ENCODE results near the gene DTNB. TPM values are rescaled to one million over a fixed set of nuclear protein-coding genes. Genes with fewer than 3 reads are reported as not detected.

Gene DTNB
- total RNA-seq, 1 donor from 2014 or later = 17.9 TPM

DNA sequence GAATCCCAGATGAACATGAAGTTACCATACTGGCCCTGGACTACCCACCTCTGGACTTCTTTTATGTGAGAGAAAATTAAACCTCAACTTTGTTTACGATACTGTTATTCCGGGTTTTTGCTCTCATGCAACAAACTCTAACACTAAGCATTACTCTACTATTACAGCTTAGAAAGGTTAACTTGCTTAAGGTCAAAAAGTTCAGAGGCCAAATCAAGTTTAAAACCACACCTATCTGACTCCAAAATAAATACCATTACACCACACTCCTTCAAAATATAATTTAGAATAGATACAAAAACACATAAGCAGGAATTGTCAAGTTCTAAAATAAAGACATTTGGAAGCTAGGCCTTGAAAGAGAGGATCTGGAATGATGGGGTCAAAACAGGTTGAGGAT lies 75.0 kb downstream of the DTNB start:
- intact Hi-C loops (cut with DNase I) = no loop called here
- no peak for DNase-seq (ENCODE audit: extremely low spot score in 2 of 2)
- Histone ChIP-seq H3K4me3 (no peak overlapping the region), H3K9me3 (no peaks in the 10 kb centered on the region), H3K27ac (no peak overlapping the region), H3K27me3 (no peaks in the 10 kb centered on the region), H3K36me3 (no peaks in the 10 kb centered on the region), H3K4me1 (no peaks in the 10 kb centered on the region)
- TF ChIP-seq POLR2A (IDR thresholded peaks at IDR 0.05) = no peak
- TF ChIP-seq POLR2AphosphoS5 (IDR thresholded peaks at IDR 0.05; ENCODE audit: insufficient read depth in 1 of 2, low read depth in 1 of 2) = no peak
- TF ChIP-seq, protein P1, sequence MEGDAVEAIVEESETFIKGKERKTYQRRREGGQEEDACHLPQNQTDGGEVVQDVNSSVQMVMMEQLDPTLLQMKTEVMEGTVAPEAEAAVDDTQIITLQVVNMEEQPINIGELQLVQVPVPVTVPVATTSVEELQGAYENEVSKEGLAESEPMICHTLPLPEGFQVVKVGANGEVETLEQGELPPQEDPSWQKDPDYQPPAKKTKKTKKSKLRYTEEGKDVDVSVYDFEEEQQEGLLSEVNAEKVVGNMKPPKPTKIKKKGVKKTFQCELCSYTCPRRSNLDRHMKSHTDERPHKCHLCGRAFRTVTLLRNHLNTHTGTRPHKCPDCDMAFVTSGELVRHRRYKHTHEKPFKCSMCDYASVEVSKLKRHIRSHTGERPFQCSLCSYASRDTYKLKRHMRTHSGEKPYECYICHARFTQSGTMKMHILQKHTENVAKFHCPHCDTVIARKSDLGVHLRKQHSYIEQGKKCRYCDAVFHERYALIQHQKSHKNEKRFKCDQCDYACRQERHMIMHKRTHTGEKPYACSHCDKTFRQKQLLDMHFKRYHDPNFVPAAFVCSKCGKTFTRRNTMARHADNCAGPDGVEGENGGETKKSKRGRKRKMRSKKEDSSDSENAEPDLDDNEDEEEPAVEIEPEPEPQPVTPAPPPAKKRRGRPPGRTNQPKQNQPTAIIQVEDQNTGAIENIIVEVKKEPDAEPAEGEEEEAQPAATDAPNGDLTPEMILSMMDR (IDR thresholded peaks at IDR 0.05) = no peak

- TF ChIP-seq POLR2A (IDR thresholded peaks at IDR 0.05) (no peak), POLR2AphosphoS5 (IDR thresholded peaks at IDR 0.05; ENCODE audit: insufficient read depth in 1 of 2, low read depth in 1 of 2) (no peak)
- TF ChIP-seq, protein P1 (IDR thresholded peaks at IDR 0.05) = no peak
- Histone ChIP-seq H3K9me3 (no peaks in the 10 kb centered on the region), H3K27me3 (no peaks in the 10 kb centered on the region), H3K4me3 (no peak overlapping the region), H3K27ac (no peak overlapping the region), H3K4me1 (no peaks in the 10 kb centered on the region), H3K36me3 (no peaks in the 10 kb centered on the region)
- intact Hi-C loops (cut with DNase I) = no loop called here
- no peak for DNase-seq (ENCODE audit: extremely low spot score in 2 of 2)
Measured at GRCh38 chr2:25597881-25598280, 75.5 kb downstream of the DTNB start.

DNA sequence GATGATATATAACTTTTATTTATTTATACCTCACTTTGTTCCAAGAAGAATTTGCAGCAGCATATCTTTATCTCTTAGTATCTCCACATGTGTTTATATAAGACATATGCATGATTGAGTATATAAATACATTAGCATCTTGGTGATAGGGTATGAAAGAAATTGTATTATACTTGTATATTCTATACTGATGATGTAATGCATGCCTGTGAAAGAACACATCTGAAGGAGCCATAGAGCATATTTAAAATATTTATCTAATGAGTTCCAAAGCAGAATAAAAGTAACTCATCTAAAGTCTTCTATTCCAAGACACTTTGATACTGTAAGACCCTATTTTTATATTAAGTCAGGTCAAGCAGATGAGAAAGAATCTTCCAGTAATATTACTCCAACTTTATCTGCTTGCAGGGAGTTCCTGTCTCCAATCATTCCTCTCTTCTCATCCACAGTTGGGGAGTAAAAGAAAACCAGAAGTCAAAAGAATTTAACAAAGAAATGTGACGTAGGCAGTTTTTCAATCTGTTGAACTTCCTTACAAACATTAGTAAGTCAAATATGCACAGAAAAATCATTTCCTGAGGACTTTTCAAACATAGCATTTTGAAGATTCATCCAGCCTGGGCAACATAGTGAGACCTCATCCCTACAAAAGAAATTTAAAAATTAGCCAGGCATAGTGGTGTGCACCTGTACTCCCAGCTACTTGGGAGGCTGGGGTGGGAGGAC lies 76.7 kb downstream of the DTNB start:
- no peaks in the 10 kb centered on the region for H3K27me3 ChIP-seq
- H3K4me3 ChIP-seq = no peak overlapping the region
- intact Hi-C loops (cut with DNase I) = no loop called here
- DNase-seq (ENCODE audit: extremely low spot score in 2 of 2) = no peak
- H3K4me1 ChIP-seq = no peaks in the 10 kb centered on the region
- H3K36me3 ChIP-seq = no peaks in the 10 kb centered on the region
- H3K9me3 ChIP-seq = no peaks in the 10 kb centered on the region
- TF ChIP-seq POLR2A (IDR thresholded peaks at IDR 0.05) (no peak), POLR2AphosphoS5 (IDR thresholded peaks at IDR 0.05; ENCODE audit: insufficient read depth in 1 of 2, low read depth in 1 of 2) (no peak)
- TF ChIP-seq, protein P1 (IDR thresholded peaks at IDR 0.05) = no peak
- H3K27ac ChIP-seq = no peak overlapping the region

DNA sequence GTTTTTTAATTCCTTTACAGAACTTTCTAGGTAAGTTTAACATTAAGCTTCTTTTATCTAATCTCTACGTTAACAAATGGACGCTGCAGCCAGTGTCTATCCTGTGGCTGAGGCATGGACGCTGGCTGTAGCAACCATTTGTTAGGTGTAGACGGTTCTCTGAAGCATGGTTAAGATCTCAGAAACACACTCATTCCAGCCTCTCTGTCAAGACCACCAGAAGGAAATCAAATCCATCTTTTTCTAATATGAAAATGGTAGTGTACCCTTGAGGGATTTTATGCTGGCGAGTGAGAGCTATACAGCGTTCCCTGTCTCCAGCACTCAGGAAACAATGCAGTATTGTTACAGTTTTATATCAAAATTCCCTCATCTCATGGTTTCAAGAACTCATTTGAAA lies 78.0 kb downstream of the DTNB start:
- intact Hi-C loops (cut with DNase I) = no loop called here
- Histone ChIP-seq H3K9me3 (no peaks in the 10 kb centered on the region), H3K36me3 (no peaks in the 10 kb centered on the region), H3K4me3 (no peak overlapping the region), H3K27ac (no peak overlapping the region), H3K27me3 (no peaks in the 10 kb centered on the region), H3K4me1 (no peaks in the 10 kb centered on the region)
- DNase-seq (ENCODE audit: extremely low spot score in 2 of 2) = no peak
- TF ChIP-seq POLR2A (IDR thresholded peaks at IDR 0.05) (no peak), POLR2AphosphoS5 (IDR thresholded peaks at IDR 0.05; ENCODE audit: insufficient read depth in 1 of 2, low read depth in 1 of 2) (no peak)
- TF ChIP-seq, protein P1 (IDR thresholded peaks at IDR 0.05) = no peak

GRCh38 chr2:25594991-25595390 lies 78.4 kb downstream of the DTNB start:
- H3K9me3 ChIP-seq = no peaks in the 10 kb centered on the region
- no peak for DNase-seq (ENCODE audit: extremely low spot score in 2 of 2)
- H3K27me3 ChIP-seq = no peaks in the 10 kb centered on the region
- intact Hi-C loops (cut with DNase I) = no loop called here
- no peak overlapping the region for H3K27ac ChIP-seq
- TF ChIP-seq POLR2A (IDR thresholded peaks at IDR 0.05) = no peak
- TF ChIP-seq, protein P1 (IDR thresholded peaks at IDR 0.05) = no peak
- TF ChIP-seq POLR2AphosphoS5 (IDR thresholded peaks at IDR 0.05; ENCODE audit: insufficient read depth in 1 of 2, low read depth in 1 of 2) = no peak
- H3K36me3 ChIP-seq = no peaks in the 10 kb centered on the region
- no peaks in the 10 kb centered on the region for H3K4me1 ChIP-seq
- H3K4me3 ChIP-seq = no peak overlapping the region

Data from vagina (tissue), 2 donors.